Epidermal melanocyte (primary cell): ENCODE data around the gene ZP1.

ENCODE experiments used
- DNase-seq: peaks from one replicate; pipeline ENCODE4 v3.0.0; 2011; ENCODE audit warnings: low spot score; ENCODE audit not compliant: insufficient read length

Gene ZP1

DNA sequence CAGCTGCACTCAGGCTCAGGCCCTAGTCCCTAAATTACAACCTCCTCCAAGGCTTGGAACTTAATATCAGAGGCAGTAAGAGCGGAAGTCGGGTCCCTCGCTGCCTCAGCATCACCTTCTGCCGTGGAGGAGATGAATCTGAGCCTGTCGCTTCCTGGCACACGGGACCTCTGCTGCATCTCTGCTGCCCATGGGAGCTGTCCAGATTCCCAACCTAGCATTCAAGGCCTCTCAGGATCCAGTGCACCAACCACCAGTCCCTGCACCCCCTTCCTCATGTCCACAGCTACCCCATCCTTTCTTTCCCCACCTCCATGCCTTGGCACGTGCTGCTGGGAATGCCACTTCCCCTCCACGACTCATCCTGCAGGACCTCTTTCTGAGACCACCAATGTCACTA, 9.1 kb upstream of the ZP1 start:
- DNase-seq = no peak

DNA sequence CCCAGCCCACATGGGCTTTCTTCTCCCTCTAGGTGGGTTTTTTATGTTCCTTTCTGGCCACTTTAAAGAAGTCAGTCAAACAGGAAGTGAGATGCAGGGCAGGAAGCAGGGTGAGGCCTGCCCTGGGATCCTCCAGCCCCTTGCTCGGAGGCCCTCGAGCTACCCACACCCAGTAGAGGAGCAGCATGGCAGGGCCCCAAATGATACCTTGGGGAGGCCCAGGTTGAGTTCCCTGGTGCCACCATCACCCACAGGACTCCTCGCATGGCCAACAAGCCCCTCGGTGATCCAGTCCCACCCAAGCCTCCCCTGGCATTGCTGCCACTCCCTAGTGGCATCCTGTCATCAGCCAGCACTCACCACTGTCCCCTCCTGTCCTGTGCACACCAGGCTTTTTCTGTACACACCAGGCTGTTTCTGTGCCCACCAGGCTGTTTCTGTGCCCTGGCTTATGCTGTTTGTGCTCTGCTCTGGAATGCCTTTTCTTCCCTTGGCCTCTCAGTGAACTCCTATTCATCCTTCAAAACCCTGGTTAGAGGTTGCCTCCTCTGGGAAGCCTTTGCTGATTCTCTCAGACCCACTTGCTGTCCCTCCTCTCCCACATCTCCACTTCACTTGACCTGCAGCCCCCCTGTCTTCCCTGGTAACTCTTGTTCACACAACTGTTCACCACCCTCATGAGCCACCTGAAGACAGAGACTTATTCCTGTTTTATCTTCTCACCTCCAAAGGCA, 8.4 kb upstream of the ZP1 start:
- no peak for DNase-seq

DNA sequence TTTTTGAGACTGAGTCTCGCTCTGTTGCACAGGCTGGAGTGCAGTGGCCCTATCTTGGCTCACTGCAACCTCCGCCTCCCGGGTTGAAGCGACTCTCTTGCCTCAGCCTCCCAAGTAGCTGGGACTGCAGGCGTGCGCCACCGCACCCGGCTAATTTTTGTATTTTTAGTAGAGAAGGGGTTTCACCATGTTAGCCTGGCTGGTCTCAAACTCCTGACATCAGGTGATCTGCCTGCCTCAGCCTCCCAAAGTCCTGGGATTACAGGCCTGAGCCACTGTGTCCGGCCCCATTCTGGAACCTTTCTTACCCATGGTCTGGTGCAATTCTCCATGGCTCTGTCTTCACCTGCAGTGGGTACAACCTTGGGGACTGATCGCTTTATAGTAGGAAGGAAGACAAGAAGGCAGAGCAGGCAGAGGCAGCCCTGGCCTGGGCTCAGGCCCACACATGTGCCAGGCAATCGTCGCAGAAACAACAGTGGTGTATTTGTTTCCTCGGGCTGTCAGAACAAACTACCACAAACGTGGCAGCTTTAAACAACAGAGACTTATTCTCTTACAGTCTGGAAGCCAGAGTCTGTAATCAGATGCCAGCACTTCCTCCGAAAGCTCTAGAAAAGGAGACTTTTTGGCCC, 7.6 kb upstream of the ZP1 start:
- peak; percentile 52 for DNase-seq

DNA sequence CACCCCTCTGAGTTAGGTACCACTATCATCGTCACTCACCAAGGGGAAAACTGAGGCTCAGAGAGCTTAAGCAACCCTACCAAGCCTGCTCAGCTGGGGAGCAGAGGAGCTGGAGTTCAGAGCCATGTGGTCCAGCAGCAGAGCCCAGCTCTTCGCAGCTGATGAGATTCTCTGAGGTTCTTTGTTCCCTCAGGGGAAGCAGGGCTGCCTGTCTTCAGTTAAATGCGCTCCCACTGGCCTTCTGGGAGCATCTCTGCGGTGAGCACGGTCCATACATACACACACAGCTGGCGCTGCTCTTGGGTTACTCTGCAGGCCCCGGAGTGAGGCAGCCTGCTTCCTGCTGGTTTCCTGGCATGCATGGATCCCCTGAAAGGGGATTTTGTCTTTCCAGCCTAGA, 6.4 kb upstream of the ZP1 start:
- DNase-seq = no peak

DNA sequence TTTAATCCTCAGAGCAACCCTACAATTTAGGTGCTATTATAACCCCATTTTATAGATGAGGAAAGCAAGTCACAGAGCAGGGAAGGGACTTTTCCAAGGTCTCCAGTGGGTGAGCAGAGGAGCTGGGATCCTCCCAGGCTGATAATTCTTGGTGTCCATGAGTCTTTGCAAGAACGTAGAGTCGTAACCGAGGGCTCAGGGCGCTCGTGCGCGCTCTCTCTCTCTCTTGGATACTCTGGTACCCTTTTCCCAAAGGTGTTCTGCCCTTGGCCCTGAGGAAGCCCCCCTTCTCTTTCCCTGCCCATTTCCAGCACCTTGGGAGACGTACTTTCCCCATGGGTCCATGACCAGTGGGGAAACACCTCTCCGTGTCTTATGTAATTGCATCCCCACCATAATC, 5.2 kb upstream of the ZP1 start:
- DNase-seq = no peak

DNA sequence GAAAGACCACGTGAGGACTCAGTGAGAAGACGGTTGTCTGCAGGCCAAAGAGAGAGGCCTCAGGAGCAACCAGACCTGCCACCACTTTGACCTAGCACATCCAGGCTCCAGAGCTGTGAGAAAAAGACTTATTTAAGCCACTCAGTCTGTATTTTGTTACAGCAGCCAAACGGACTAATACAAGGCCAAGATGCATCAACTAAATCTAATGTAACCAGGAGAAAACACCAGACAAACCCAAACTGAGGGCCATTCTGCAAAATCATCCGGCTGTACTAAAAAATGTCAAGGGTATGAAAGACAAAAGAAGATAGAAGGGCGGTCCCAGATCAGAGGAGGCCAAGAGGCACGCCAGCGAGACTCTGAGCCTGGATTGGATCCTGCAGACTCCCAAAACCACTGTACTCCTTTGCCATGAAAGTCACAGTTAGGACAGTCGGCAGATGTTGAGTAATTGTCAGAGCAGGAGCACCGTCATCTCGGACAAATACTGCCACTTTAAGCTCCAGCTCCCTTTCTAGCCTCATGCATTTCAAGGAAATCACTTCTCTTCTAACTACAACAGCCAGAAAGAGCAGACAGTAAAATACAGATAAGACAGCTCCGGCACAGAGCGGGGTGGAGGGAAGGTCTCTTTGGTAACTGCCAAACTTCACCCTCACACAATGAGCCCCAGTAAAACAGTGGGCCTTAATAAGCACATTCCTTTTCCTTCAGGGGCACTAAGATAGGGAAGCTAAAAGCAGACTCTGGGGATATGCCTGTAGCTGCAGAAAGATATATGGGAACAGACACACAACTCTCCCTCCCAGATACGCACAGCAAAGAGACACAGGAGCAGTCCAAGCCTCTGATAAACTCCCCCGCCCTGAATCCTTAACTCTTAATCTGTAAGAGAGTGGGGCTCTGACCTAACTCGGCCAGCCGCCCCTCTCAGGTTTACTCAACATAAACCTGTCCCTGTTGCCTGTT, 3.5 kb upstream of the ZP1 start:
- no peak for DNase-seq

DNA sequence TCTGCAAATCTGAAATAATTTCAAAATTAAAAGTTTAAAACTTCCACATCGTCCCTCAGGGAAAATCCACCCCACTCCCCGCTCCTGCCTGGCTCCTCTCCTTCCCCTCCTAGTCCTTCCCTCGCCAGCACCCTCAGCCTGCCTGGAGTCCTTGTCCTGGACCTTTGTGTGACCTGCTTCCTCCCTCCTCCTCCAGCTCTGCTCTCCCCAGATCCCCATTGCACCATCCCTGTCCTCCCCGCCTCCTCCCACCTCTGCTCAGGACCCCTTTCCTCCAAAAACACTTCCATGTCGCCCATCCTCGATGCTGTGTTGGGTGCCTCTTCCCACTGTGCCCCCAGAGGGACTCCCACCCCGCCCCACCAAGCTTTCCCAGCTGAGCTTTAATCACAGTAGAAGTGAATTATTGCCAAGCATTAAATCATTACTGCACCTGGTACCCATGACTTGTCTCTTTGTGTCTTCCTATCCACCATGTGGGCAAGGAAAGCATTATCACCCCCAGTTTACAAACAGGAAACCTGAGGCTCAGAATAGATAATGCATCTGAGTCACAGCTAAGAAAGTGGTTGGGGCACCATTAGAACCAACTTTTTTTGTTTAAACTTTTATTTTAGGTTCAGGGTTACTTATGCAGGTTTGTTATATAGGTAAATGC, 2.4 kb upstream of the ZP1 start:
- DNase-seq = no peak

DNA sequence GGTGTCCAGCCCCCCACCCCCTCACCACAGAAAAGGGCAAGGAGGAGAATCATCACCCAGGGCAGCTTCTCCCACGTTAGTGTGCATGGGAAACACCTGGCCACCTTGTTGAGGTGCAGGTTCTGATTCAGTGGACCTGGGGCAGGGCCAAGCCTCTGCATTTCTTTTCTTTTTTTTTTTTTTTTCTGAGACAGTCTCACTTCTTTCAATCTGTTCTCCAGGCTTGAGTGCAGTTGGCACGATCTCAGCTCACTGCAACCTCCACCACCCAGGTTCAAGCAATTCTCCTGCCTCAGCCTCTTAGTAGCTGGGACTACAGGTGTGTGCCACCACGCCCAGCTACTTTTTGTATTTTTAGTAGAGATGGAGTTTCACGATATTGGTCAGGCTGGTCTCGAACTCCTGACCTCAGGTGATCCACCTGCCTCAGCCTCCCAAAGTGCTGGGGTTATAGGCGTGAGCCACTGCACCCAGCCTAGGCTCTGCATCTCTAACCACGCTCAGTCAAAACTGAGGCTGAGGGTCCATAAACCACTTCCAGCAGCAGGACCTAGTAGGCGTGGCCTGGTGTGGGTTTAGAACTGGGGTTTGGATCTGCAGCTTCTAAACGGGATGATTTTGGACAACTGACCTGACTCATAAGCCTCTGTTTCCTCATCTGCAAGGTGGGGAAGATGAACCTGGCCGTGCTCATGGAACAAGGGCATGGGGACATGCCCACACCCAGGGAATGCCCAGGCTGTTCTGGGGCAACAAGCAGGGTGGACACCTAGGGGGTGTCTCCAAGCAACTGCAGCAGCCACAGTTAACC, 734 bp downstream of the ZP1 start:
- no peak for DNase-seq

DNA sequence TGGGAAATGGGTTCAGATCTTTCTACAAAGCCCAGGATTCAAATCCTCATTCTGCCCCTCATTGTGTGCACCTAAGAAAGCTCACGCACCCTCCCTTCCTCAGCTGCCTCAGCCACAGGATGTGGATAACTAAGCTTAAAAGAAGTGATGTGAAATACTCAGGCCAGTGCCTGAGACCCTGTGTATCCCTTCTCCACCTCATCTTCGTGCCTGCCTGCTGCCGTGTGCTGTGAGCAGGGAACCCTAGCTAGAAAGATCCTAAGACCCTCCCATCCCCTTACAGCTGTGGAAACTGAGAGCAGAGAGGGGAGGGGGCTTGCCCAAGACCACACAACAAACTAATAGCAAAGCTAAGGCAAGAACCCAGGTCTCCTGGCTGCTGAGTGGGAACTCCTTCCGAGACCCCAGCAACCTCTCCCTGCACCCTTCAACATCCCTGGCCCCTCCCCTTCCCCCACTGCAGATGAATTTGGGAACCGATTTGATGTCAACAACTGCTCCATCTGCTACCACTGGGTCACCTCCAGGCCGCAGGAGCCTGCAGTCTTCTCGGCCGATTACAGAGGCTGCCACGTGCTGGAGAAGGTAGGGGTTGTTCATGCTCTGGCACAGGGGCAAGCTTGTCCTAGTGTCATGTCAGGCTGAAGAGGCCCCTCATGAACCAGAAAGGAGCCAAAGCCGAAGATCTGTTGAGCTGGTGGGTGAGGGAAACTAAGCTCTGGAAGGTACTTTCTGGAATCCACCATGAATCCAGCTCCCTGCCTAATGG, 1.5 kb downstream of the ZP1 start:
- no peak for DNase-seq

DNA sequence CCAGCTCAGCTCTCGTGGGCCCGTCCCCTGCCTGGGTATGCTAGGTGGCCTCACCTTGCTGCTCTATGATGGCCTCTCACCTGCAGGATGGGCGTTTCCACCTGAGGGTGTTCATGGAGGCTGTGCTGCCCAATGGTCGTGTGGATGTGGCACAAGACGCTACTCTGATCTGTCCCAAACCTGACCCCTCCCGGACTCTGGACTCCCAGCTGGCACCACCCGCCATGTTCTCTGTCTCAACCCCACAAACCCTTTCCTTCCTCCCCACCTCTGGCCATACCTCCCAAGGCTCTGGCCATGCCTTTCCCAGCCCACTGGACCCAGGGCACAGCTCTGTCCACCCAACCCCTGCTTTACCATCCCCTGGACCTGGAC, 2.1 kb downstream of the ZP1 start:
- no peak for DNase-seq

DNA sequence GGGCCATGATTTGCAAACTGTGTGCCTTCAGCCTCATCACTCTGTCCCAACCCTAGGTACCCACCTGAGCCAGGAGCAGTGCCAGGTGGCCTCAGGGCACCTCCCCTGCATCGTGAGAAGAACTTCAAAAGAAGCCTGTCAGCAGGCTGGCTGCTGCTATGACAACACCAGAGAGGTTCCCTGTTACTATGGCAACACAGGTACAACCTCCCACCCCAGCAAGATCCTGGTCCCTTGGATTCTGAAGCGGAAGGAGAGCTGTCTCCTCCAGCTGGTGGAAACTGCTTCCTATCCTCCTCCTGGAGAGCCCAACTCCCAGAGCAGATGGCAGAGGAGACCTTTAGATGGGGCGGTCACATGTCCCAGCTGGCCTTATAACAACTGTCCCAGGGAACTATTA, 2.9 kb downstream of the ZP1 start:
- no peak for DNase-seq

DNA sequence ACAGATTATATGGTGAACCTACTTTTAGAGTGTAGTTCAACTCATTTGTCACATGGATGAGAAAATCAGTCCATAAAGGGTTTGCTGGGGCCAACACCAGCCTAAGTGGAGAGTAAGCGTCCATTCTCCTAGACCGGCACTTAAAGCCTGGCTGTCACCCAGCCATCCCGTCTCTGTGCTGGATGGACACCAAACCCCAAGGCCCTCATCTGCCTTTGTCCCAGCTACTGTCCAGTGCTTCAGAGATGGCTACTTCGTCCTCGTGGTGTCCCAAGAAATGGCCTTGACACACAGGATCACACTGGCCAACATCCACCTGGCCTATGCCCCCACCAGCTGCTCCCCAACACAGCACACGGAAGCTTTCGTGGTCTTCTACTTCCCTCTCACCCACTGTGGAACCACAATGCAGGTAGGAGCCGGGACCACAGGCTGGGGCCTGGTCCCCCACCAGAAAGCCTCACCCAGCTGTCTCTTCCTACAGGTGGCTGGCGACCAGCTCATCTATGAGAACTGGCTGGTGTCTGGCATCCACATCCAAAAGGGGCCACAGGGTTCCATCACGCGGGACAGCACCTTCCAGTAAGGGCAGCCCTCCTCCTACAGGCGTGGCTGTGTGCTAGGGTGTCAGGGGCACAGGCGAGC, 3.5 kb downstream of the ZP1 start:
- DNase-seq = no peak

DNA sequence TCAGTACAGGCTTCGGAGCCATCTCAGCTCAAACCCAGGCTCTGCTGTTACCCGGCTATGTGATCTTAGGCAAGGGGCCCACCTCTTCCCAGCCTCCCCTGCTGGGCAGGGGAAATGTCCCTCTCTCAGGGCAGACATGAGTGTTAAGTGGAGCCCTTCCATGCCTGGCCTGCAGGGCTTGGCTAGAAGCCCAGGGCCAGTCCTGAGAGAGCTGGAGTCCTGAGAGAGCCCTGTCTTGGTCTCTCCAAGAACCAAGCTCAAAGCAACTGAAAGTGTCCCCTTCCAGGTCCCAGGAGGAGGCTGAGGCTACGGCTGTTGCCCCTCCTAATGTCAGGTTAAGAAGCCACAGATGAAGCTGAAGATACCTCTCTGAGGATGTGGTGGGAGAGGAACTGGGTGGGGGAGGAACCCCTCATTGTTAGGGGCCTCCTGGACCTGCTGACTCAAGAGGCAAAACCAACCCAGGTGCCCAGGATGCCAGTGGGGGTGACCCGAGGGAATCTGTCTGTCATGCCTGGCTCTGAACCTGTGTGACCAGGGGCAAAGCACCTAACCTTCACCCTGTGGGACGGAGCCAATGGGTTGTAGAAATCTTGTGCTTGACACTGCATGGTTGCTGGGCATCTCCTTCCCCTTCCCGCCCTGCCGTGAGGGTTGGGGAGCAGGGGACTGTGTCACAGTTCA, 4.2 kb downstream of the ZP1 start:
- DNase-seq = no peak

DNA sequence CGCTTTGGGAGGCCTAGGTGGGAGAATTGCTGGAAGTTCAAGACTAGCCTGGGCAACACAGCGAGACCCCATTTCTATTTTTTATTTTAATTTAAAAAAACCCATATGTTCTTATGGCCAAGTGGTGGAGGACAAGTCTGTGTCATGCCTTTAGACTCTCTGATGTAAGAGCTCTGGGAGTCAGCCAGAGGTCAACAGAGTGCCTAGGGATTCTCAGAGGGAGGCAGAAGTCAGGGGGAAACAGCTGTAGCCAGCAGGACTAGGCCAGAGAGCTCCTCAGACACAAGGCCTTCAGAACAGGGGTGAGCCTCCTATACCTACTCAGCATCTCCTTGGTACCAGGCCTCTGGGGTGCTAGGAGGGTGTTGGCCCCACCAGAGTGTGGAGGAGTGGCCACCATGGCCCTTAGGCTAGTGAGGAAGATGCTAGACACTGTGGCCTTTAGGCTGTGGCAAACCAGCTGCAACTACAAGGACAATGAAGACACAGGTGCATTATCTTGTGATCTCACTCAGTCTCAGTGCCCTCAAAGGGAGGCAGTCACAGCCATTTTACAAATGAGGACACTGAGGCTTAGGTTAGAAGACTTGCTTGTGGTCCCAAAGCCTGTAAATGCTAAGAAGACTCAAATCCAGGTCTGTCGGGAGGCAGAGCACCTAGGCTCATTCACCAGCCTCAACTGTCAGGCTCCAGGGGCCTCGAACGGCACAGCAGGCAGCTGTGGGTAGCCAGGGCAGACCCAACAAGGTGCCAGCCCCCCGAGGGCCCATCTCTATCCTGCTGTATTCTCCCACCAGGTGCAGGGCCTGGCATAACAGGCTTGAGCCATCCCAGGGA, 5.0 kb downstream of the ZP1 start:
- DNase-seq = no peak

DNA sequence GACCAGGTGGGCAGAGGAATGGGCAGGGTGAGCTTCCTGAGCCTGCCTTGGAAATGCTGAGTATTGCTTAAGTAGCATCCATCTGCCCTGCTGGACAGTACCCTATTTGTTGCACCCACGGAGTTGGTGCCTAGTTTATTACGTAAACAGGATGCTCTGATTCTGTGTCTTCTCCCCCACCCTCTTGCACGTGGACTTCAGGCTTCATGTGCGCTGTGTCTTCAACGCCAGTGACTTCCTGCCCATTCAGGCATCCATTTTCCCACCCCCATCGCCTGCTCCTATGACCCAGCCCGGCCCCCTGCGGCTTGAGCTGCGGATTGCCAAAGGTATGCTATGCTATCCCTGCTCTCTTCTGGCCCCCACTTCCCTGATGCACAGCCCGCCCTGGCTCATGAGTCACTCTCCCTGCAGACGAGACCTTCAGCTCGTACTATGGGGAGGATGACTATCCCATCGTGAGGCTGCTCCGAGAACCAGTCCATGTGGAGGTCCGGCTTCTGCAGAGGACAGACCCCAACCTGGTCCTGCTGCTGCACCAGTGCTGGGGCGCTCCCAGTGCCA, 5.7 kb downstream of the ZP1 start:
- no peak for DNase-seq

DNA sequence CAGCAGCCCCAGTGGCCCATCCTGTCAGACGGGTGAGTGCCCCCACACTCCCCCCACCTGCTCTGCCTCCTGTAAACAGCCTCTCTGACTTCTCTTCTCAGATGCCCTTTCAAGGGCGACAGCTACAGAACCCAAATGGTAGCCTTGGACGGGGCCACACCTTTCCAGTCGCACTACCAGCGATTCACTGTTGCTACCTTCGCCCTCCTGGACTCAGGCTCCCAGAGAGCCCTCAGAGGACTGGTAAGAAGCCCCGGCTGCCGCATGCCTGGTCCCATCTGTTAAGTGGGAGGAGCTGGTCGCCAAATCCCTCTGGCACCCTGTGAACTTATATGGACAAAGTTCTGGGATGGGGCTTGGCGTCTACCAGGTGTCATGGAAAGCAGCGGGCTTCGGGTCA, 6.2 kb downstream of the ZP1 start:
- DNase-seq = no peak

DNA sequence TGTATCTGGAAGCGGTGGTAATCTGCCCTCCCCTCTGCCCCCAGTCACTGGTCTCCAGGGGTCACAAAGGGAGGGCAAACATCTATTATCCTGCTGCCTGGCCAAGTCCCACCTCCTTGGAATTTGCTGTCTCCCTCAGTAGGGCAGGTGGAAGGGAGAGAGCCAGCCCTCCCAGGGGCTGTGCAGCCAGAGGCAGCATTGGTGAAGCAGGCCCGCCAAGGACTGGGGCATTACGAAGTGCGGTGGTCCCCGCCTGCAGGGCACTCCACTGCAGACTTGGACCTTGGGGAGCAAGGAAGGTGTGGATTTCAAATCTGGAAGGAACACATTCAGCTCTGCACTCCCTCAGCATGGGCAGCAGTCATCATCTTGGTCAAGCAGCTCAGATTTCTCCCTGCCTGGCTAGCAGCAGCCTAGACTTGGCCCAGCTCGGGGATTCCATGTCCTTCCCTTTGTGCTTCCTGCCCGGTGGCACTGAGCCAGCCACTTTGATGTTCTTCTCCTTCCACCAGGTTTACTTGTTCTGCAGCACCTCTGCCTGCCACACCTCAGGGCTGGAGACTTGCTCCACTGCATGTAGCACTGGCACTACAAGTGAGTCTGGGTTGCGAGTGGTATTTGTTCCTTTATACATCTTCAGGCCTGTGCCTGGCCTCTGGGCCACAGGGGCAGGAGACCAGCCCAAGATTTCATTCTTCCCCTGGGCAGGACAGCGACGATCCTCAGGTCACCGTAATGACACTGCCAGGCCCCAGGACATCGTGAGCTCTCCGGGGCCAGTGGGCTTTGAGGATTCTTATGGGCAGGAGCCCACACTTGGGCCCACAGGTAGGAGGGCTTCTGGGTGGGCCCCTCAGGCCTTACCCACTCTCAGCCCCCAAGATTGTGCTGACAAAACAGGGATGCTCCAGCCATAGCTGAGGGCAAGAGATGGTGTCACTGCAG, 7.4 kb downstream of the ZP1 start:
- no peak for DNase-seq
